HepG2 (cell line): ENCODE data around the gene IGF2BP3. TPM values are rescaled to one million over a fixed set of nuclear protein-coding genes. Genes with fewer than 3 reads are reported as not detected.
"Not testable (repeated sequence)": the region's sequence is repeated elsewhere in the genome, so short reads cannot be mapped to it uniquely, and the experiment has no call there.

Experiments used
- ATAC-seq: fragments of 200-7000 bp; cut with Tn5 transposase; 3 replicates; pipeline ENCODE4 v1.9.1; 2020; ENCODE audit warnings: mild to moderate bottlenecking, moderate library complexity
- BruUV-seq: library from RNA; stranded (reverse); fragments of 400-500 nt; replicated peaks from 2 replicates; lab custom pipeline; 2021; lab: Mats Ljungman, UMichigan
- CTCF ChIA-PET: fragments of 300-600 bp; formaldehyde crosslinking; extraction: SDS; loops from one replicate; lab custom pipeline; 2021; ENCODE audit warnings: low total read pairs, inconsistent platforms, low intra/inter-chr PET ratio; lab: Yijun Ruan, JAX
- POLR2A ChIA-PET: fragments of 350-600 bp; sonication (Branson Sonifier 250); formaldehyde crosslinking; loops from one replicate; lab custom pipeline; 2020; ENCODE audit warnings: antibody characterized with exemption, inconsistent platforms; lab: Yijun Ruan, JAX
- DNase-seq: peaks from one replicate; pipeline ENCODE4 v3.0.0-alpha.2; 2015; ENCODE audit warnings: low spot score
- FAIRE-seq: peaks from 3 replicates; lab custom pipeline; 2011; peaks lifted over from hg19 to GRCh38; lab: Jason Lieb, UNC
- H2AFZ ChIP-seq: one replicate; pipeline ENCODE4 v1.6.1; 2011; ENCODE audit warnings: low read length, inconsistent platforms
- H3K27ac ChIP-seq: fragments of 300-600 bp; 3 replicates; pipeline ENCODE4 v1.8.0; 2011; ENCODE audit warnings: mixed run types, mild to moderate bottlenecking, mixed read lengths, low read length, inconsistent platforms; ENCODE audit not compliant: insufficient read depth; ENCODE audit errors: extremely low read length
- H3K27me3 ChIP-seq, 2 experiments: fragments of 200-600 bp in 1 of 2; 2 replicates in 1 of 2; 3 replicates in 1 of 2; pipeline versions ENCODE4 v1.6.0 to v1.8.0; 2011; ENCODE audit warnings: low read length in 2 of 2, mild to moderate bottlenecking in 2 of 2, moderate library complexity in 2 of 2, inconsistent platforms in 1 of 2; ENCODE audit not compliant: insufficient read depth in 2 of 2, control insufficient read depth in 1 of 2
- H3K36me3 ChIP-seq, 2 experiments: fragments of 200-600 bp in 1 of 2; replicated peaks in 1 of 2; 2 replicates in 1 of 2; 3 replicates in 1 of 2; pipeline versions ENCODE4 v1.5.1 to v1.8.0; 2011; ENCODE audit warnings: low read length in 2 of 2, inconsistent platforms in 1 of 2; ENCODE audit not compliant: insufficient read depth in 2 of 2, control insufficient read depth in 1 of 2
- H3K4me1 ChIP-seq: 2 replicates; pipeline ENCODE4 v1.5.1; 2012; ENCODE audit warnings: low read length, inconsistent platforms; ENCODE audit not compliant: insufficient read depth
- H3K4me2 ChIP-seq: 2 replicates; pipeline ENCODE4 v1.6.0; 2011; ENCODE audit warnings: low read depth, low read length, inconsistent platforms
- H3K4me3 ChIP-seq, 3 experiments: fragments of 200-600 bp in 1 of 3; sonication (generic), shearing (Covaris generic) in 1 of 3; replicated peaks in 1 of 3; 2 replicates each; pipeline ENCODE4 v1.5.1; 2011 to 2016; ENCODE audit warnings: low read length in 3 of 3, inconsistent platforms in 2 of 3, low read depth in 2 of 3, mild to moderate bottlenecking in 2 of 3, control low read depth in 1 of 3, mixed read lengths in 1 of 3; ENCODE audit not compliant: insufficient read depth in 1 of 3
- H3K79me2 ChIP-seq: one replicate; pipeline ENCODE4 v1.6.1; 2011; ENCODE audit warnings: low read length, inconsistent platforms; ENCODE audit not compliant: insufficient read depth
- H3K9ac ChIP-seq: 2 replicates; pipeline ENCODE4 v1.6.0; 2011; ENCODE audit warnings: mild to moderate bottlenecking, low read depth, low read length, inconsistent platforms; ENCODE audit not compliant: insufficient read depth
- H3K9me3 ChIP-seq: 2 replicates; pipeline ENCODE4 v1.5.1; 2012; ENCODE audit warnings: mild to moderate bottlenecking, low read length
- H4K20me1 ChIP-seq: 2 replicates; pipeline ENCODE4 v1.6.0; 2011; ENCODE audit warnings: inconsistent platforms, mild to moderate bottlenecking, low read length, moderate library complexity; ENCODE audit not compliant: insufficient read depth
- CBFB ChIP-seq: sonication (generic); formaldehyde crosslinking; IDR thresholded peaks from 2 replicates; pipeline ENCODE4 v1.4.0; 2020; ENCODE audit warnings: missing genetic modification reagents
- IRF2 ChIP-seq: IDR thresholded peaks from 2 replicates; pipeline ENCODE4 v1.6.1; 2018; ENCODE audit warnings: missing genetic modification reagents, missing compliant biosample characterization
- KAT7 ChIP-seq: IDR thresholded peaks from 2 replicates; pipeline ENCODE4 v1.6.1; 2018; ENCODE audit warnings: borderline replicate concordance, missing compliant biosample characterization
- SRSF1 ChIP-seq: fragments of 200-400 bp; formaldehyde crosslinking; optimal IDR thresholded peaks from 2 replicates; pipeline ENCODE3; 2017; ENCODE audit warnings: mild to moderate bottlenecking, low read depth, low read length, moderate library complexity
- TBL1XR1 ChIP-seq: fragments of 150-350 bp; IDR thresholded peaks from 2 replicates; pipeline ENCODE4 v1.6.1; 2014; ENCODE audit warnings: borderline replicate concordance, low read length; ENCODE audit not compliant: partially characterized antibody
- TCF12 ChIP-seq, 2 experiments: fragments of 450-650 bp in 1 of 2; sonication (generic) in 1 of 2; formaldehyde crosslinking in 1 of 2; IDR thresholded peaks; 2 replicates each; pipeline versions ENCODE4 v1.6.1 to v1.8.0; 2017 to 2022; ENCODE audit warnings: antibody characterized with exemption in 1 of 2, mild to moderate bottlenecking in 1 of 2, missing genetic modification reagents in 1 of 2, moderate library complexity in 1 of 2
- TCF7L2 ChIP-seq: IDR thresholded peaks from 2 replicates; pipeline ENCODE4 v1.6.1; 2011; ENCODE audit warnings: mild to moderate bottlenecking, low read depth, low read length, moderate library complexity
- ZNF343 ChIP-seq: sonication (generic); formaldehyde crosslinking; IDR thresholded peaks from 2 replicates; pipeline ENCODE4 v1.4.0; 2020; ENCODE audit warnings: mild to moderate bottlenecking, missing genetic modification reagents
- ZNF431 ChIP-seq: sonication (generic); formaldehyde crosslinking; IDR thresholded peaks from 2 replicates; pipeline ENCODE4 v1.9.0; 2022; ENCODE audit warnings: missing genetic modification reagents, low read depth, mild to moderate bottlenecking, borderline replicate concordance
- WGBS: methylation state at CpG from one replicate; pipeline ENCODE4 v1.1.6; 2017; ENCODE audit warnings: low lambda C conversion rate; 5-methylcytosine and 5-hydroxymethylcytosine counted together
- in situ Hi-C: cut with HindIII; loops from 2 replicates; pipeline ENCODE4 v1.10.0; 2017; ENCODE audit warnings: low pct_unique_long_range_greater_than_20kb; ENCODE audit not compliant: extremely low pct_ligation_motif_present
- intact Hi-C: fragments of 100-400 bp; cut with micrococcal nuclease; formaldehyde crosslinking; loops from one replicate; pipeline ENCODE4 v1.10.0; 2022; ENCODE audit not compliant: unreplicated experiment
- polyA plus RNA-seq, 8 experiments: library from polyadenylated mRNA; depleted of rRNA in 3 of 8; stranded (reverse) in 7 of 8; unstranded in 1 of 8; fragments of >200 nt; fragmentation: Illumina TruSeq in 4 of 8; extraction: Trizol in 4 of 8; gene quantifications; 2 replicates each; pipeline versions ENCODE4 v1.2.1 to v1.2.3, GENCODE V29; 2011 to 2016; ENCODE audit warnings: low read depth in 4 of 8, missing spikeins in 1 of 8, mixed read lengths in 1 of 8; ENCODE audit not compliant: insufficient read depth in 1 of 8
- total RNA-seq, 5 experiments: library from RNA; depleted of rRNA; stranded (reverse); fragments of >200 nt; fragmentation: Illumina TruSeq; extraction: Trizol; gene quantifications; 2 replicates each; pipeline ENCODE4 v1.2.3, GENCODE V29; 2016; ENCODE audit warnings: low read depth in 1 of 5
- TF ChIP-seq, protein P1 (sequence below): sonication (generic); formaldehyde crosslinking; IDR thresholded peaks from 2 replicates; pipeline ENCODE4 v1.5.1; 2020; ENCODE audit warnings: mild to moderate bottlenecking, missing genetic modification reagents
- TF ChIP-seq, protein P2 (sequence below): sonication (generic); formaldehyde crosslinking; IDR thresholded peaks from 2 replicates; pipeline ENCODE4 v1.4.0; 2020; ENCODE audit warnings: low read depth, missing genetic modification reagents
- TF ChIP-seq, protein P3 (sequence below): sonication (generic); formaldehyde crosslinking; IDR thresholded peaks from 2 replicates; pipeline ENCODE4 v1.4.0; 2020; ENCODE audit warnings: missing genetic modification reagents

IGF2BP3 gene
- total and polyA plus RNA-seq, 2 of the 13 experiments (the other 11 are each of a cell fraction or from before 2014, with no cell fraction given): 37.7 to 39.5 TPM

DNA sequence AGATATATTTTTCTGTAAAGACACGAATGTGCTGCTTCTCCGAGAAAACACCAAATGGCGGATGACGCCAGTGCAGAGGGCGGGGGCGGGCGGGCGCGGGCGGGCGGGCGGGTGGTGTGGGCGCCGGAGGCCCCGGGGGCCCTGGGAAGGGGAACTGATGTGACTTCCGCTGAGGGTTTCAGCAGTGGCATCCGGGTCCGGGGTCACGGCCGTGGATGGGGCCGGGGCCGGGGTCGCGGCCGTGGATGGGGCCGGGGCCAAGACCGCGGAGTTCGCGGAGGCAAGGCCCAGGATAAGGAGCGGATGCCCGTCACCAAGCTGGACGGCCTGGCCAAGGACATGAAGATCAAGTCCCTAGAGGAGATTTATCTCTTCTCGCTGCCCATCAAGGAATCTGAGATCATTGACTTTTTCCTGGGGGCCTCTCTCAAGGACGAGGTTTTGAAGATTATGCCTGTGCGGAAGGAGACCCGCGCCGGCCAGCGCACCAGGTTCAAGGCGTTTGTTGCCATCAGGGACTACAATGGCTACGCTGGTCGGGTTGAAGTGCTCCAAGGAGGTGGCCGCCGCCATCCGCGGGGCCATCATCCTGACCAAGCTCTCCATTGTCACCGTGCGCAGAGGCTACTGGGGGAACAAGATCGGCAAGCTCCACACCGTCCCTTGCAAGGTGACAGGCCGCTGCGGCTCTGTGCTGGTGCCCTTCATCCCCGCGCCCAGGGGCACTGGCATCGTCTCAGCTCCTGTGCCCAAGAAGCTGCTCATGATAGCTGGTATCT is 20.3 kb upstream of the IGF2BP3 start (continued):
- TF ChIP-seq, protein P1, sequence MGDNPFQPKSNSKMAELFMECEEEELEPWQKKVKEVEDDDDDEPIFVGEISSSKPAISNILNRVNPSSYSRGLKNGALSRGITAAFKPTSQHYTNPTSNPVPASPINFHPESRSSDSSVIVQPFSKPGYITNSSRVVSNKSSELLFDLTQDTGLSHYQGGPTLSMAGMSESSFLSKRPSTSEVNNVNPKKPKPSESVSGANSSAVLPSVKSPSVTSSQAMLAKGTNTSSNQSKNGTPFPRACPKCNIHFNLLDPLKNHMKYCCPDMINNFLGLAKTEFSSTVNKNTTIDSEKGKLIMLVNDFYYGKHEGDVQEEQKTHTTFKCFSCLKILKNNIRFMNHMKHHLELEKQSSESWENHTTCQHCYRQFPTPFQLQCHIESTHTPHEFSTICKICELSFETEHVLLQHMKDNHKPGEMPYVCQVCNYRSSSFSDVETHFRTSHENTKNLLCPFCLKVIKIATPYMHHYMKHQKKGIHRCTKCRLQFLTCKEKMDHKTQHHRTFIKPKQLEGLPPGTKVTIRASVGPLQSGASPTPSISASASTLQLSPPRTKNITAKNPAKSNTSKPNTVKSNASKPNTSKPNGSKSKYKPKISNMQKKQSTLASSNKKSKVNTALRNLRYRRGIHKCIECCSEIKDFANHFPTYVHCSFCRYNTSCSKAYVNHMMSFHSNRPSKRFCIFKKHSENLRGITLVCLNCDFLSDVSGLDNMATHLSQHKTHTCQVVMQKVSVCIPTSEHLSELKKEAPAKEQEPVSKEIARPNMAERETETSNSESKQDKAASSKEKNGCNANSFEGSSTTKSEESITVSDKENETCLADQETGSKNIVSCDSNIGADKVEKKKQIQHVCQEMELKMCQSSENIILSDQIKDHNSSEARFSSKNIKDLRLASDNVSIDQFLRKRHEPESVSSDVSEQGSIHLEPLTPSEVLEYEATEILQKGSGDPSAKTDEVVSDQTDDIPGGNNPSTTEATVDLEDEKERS: no peak
- TF ChIP-seq, protein P2, sequence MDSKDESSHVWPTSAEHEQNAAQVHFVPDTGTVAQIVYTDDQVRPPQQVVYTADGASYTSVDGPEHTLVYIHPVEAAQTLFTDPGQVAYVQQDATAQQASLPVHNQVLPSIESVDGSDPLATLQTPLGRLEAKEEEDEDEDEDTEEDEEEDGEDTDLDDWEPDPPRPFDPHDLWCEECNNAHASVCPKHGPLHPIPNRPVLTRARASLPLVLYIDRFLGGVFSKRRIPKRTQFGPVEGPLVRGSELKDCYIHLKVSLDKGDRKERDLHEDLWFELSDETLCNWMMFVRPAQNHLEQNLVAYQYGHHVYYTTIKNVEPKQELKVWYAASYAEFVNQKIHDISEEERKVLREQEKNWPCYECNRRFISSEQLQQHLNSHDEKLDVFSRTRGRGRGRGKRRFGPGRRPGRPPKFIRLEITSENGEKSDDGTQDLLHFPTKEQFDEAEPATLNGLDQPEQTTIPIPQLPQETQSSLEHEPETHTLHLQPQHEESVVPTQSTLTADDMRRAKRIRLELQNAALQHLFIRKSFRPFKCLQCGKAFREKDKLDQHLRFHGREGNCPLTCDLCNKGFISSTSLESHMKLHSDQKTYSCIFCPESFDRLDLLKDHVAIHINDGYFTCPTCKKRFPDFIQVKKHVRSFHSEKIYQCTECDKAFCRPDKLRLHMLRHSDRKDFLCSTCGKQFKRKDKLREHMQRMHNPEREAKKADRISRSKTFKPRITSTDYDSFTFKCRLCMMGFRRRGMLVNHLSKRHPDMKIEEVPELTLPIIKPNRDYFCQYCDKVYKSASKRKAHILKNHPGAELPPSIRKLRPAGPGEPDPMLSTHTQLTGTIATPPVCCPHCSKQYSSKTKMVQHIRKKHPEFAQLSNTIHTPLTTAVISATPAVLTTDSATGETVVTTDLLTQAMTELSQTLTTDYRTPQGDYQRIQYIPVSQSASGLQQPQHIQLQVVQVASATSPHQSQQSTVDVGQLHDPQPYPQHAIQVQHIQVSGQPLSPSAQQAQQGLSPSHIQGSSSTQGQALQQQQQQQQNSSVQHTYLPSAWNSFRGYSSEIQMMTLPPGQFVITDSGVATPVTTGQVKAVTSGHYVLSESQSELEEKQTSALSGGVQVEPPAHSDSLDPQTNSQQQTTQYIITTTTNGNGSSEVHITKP (CRISPR knock-in tag): no peak
- TF ChIP-seq TCF7L2: no peak
- 0 out of 2 replicates have a peak, but pooled peaks have one; percentile 62 for TF ChIP-seq KAT7 (CRISPR knock-in tag)
- no peak for TF ChIP-seq SRSF1
- no peak for TF ChIP-seq TCF12 (IDR thresholded peaks at IDR 0.05)
- no peak for TF ChIP-seq TCF12 (CRISPR knock-in tag; IDR thresholded peaks at IDR 0.05)
- TF ChIP-seq TBL1XR1: no peak
- no peak for TF ChIP-seq IRF2 (CRISPR knock-in tag)
- TF ChIP-seq CBFB (CRISPR knock-in tag): peak; percentile 28; the same call in 1 of the 2 replicates
- TF ChIP-seq, protein P3, sequence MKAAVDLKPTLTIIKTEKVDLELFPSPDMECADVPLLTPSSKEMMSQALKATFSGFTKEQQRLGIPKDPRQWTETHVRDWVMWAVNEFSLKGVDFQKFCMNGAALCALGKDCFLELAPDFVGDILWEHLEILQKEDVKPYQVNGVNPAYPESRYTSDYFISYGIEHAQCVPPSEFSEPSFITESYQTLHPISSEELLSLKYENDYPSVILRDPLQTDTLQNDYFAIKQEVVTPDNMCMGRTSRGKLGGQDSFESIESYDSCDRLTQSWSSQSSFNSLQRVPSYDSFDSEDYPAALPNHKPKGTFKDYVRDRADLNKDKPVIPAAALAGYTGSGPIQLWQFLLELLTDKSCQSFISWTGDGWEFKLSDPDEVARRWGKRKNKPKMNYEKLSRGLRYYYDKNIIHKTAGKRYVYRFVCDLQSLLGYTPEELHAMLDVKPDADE (CRISPR knock-in tag): no peak
- 0 out of 2 replicates have a peak, but pooled peaks have one; percentile 26 for TF ChIP-seq ZNF431 (CRISPR knock-in tag)
- TF ChIP-seq ZNF343: no peak

DNA sequence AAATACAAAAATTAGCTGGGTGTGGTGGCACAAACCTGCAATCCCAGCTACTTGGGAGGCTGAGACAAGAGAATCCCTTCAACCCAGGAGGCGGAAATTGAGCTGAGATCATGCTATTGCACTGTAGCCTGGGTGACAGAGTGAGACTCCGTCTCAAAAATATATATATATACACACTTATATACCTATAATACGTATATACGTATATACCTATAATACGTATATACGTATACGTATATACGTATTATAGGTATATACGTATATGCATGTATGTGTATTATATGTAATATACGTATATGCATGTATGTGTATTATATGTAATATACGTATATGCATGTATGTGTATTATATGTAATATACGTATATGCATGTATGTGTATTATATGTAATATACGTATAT is 18.4 kb upstream of the IGF2BP3 start:
- H3K79me2 ChIP-seq, intact Hi-C loops, DNase-seq, H3K27ac ChIP-seq, BruUV-seq, H4K20me1 ChIP-seq, H3K9ac ChIP-seq, H3K27me3 ChIP-seq, H2AFZ ChIP-seq, ATAC-seq, CTCF ChIA-PET, H3K36me3 ChIP-seq, FAIRE-seq, H3K4me3 ChIP-seq, in situ Hi-C loops, H3K4me2 ChIP-seq, H3K9me3 ChIP-seq: not testable (repeated sequence)
- POLR2A ChIA-PET: interaction anchor here (0.9 kb wide), 1 partner anchor 16 kb away, joined by 3 read pairs; no protein-coding TSS in a partner anchor
- peaks cover 27% of the 10 kb centered on the region for H3K4me1 ChIP-seq
- WGBS: 98% methylated on average over 13 of the region's 13 CpGs
